ENCODE measurements around the gene NBR1.
"Not testable (repeated sequence)": the region's sequence is repeated elsewhere in the genome, so short reads cannot be mapped to it uniquely, and the experiment has no call there.

Gene NBR1

DNA sequence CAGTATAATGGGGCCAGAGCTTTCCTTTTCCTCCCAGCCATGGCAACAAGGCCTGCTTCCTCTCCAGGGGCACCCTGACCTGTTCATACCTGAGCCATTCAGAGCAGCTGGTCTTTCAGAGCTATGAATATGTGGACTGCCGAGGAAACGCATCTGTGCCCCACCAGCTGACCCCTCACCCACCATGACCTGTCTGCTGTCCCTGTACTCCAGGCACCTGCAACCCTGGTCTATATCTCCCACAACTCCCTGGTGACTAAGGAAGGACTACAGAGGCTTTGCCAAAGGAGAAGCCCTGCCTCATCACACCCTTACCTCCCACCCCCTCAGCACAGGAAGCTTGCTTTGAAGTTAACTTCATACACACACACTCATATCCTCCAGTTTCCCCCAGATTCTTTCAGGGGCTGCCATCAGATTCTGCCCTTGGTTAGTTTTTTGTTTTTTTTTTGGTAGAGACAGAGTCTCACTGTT, 46.6 kb downstream of the NBR1 start:
- Histone ChIP-seq H3K4me3 (ENCODE audit: low read depth, low read length) (no peak overlapping the region), H3K27me3 (ENCODE audit: control insufficient read depth, insufficient read depth, low read length) (no peaks in the 10 kb centered on the region), H3K9ac (ENCODE audit: low read depth, low read length) (no peak overlapping the region), H3K4me1 (ENCODE audit: control insufficient read depth, insufficient read depth, low read length) (peaks cover 3% of the 10 kb centered on the region), H3K9me3 (ENCODE audit: control insufficient read depth, insufficient read depth, low read length) (no peaks in the 10 kb centered on the region), H3K27ac (ENCODE audit: low read depth, low read length) (no peak overlapping the region), H3K36me3 (ENCODE audit: control insufficient read depth, insufficient read depth, low read length) (peaks cover 12% of the 10 kb centered on the region; the same call in 1 of the 2 replicates)

DNA sequence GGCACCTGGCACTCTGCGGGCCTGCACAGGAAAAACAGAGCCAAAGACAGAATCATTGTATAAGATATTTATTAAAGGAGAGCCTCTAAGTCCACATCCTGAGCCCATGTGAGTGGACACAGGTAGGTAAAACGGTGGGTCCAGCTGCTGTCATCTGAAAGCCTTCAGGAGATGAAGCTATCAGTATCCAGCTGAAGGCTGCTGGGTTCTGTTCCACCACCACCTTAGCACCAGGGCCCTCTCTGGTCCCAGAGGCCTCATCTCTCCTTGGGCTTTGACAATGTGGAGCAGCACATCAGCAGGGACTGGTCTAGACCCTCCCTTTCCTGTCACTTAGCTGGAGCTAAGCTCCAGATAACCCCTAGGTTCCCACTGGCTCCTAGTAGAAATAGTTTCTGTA, 48.0 kb downstream of the NBR1 start:
- Histone ChIP-seq H3K36me3 (ENCODE audit: control insufficient read depth, insufficient read depth, low read length) (peaks cover 12% of the 10 kb centered on the region; the same call in 1 of the 2 replicates), H3K4me3 (ENCODE audit: low read depth, low read length) (no peak overlapping the region), H3K27me3 (ENCODE audit: control insufficient read depth, insufficient read depth, low read length) (no peaks in the 10 kb centered on the region)

DNA sequence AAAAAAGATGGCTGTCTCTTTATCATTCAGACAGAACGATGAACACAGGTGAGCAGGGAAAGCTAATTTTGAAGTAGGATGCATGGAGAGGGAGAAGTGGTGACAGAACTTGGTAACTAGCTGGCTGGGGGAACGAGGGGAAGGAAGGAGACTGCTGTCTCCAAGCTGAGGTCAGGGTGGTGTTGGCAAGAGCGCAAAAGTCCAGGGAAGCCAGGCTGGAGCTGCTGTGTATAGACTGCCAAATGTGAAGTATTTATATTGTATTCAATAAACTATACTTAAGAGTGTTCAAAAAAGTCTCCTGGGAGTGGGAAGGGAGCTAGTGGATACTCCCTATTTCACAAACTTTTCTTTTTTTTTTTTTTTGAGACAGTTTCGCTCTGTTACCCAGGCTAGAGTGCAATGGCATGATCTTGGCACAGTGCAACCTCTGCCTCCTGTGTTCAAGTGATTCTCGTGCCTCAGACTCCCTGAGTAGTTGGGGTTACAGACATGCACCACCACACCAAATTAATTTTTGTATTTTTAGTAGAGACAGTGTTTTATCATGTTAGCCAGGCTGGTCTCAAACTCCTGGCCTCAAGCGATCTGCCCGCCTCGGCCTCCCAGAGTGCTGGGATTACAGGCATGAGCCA, 48.8 kb downstream of the NBR1 start:
- H3K4me1 ChIP-seq (ENCODE audit: control insufficient read depth, insufficient read depth, low read length): no peaks in the 10 kb centered on the region
- H3K9me3 ChIP-seq (ENCODE audit: control insufficient read depth, insufficient read depth, low read length): no peaks in the 10 kb centered on the region
- no peaks in the 10 kb centered on the region for H3K27me3 ChIP-seq (ENCODE audit: control insufficient read depth, insufficient read depth, low read length)
- H3K27ac ChIP-seq (ENCODE audit: low read depth, low read length): no peak overlapping the region
- peaks cover 15% of the 10 kb centered on the region; the same call in 1 of the 2 replicates for H3K36me3 ChIP-seq (ENCODE audit: control insufficient read depth, insufficient read depth, low read length)
- H3K9ac ChIP-seq (ENCODE audit: low read depth, low read length): no peak overlapping the region
- H3K4me3 ChIP-seq (ENCODE audit: low read depth, low read length): no peak overlapping the region

More for the DNA sequence above, 48.0 kb downstream of the NBR1 start:
- Histone ChIP-seq H3K4me1 (ENCODE audit: control insufficient read depth, insufficient read depth, low read length) (no peaks in the 10 kb centered on the region), H3K27ac (ENCODE audit: low read depth, low read length) (no peak overlapping the region), H3K9me3 (ENCODE audit: control insufficient read depth, insufficient read depth, low read length) (no peaks in the 10 kb centered on the region), H3K9ac (ENCODE audit: low read depth, low read length) (no peak overlapping the region)

DNA sequence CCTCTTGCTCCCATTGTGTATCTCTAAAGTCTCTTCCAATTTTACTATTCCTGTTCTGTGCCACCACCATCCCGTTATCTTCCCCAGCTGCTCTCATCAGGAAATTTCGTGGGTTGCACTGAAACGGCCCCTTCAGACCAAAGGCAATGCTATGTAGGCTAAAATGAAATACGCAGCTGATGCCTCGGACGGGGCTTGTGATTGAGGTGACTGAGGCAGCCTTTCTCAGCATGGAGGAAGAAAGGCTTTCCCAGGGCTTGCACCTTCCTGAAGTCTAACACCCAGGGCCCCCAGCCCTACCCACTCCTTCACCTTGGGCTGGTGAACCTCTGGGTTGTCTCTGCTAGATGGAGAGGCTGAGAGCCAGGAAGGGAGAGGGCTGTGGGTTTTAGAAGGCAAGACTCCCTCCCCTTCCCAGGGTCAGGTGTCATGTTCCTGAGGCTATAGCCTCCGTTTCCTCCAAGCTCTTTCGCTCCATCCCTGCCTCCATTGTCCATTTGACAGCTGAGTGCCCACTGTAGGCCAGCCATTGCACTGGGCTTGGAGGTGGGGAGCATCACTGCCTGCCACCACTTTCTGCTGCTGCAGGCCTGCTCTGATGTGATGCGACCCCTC, 49.6 kb downstream of the NBR1 start:
- H3K27me3 ChIP-seq (ENCODE audit: control insufficient read depth, insufficient read depth, low read length): no peaks in the 10 kb centered on the region
- H3K9ac ChIP-seq (ENCODE audit: low read depth, low read length): no peak overlapping the region
- H3K36me3 ChIP-seq (ENCODE audit: control insufficient read depth, insufficient read depth, low read length): peaks cover 12% of the 10 kb centered on the region; the same call in 1 of the 2 replicates
- no peaks in the 10 kb centered on the region for H3K4me1 ChIP-seq (ENCODE audit: control insufficient read depth, insufficient read depth, low read length)
- H3K9me3 ChIP-seq (ENCODE audit: control insufficient read depth, insufficient read depth, low read length): no peaks in the 10 kb centered on the region
- H3K4me3 ChIP-seq (ENCODE audit: low read depth, low read length): no peak overlapping the region
- no peak overlapping the region for H3K27ac ChIP-seq (ENCODE audit: low read depth, low read length)

DNA sequence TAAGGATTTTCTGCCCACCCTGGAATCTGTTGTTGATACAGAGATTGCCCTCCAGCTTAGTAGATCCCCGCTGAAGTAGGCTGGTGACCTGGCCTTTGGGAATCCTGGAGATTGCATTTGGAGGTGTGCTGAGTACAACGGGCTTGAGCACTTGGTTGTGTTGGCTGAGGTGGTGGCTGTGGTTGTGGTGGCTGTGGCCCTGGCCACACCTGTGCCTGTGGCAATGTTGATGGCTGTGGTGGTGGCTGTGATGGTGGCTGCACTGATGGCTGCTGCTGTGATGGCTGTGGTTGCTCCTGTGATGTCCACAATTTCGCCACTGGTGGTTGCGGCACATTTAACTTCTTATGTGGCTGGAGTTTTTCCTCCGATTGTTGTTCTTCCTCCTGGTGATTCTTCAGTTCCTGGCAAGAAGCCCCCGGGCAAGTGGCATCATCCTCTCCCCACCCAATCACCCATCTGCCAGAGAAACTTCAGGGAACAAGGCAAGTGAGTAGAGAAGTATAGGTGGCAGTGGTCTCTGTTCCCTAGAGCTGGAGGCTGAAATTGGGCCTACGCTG, 53.2 kb downstream of the NBR1 start:
- no peaks in the 10 kb centered on the region for H3K4me1 ChIP-seq (ENCODE audit: control insufficient read depth, insufficient read depth, low read length)

DNA sequence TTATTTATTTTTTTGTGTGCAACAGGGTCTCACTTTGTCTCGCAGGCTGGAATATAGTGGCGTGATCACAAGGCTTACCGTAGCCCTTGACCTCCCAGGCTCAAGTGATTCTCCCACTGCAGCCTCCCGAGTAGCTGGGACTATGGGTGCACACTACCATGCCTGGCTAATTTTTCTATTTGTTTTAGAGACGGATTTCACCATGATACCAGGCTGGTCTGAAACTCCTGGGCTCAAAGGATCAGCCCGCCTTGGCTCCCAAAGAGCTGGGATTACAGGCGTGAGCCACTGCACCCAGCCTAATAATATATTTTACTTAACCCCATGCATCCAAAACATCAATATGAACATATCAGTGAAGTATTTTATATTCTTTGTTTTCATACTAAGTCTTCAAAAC, 55.4 kb downstream of the NBR1 start:
- Histone ChIP-seq H3K9ac (ENCODE audit: low read depth, low read length) (no peak overlapping the region), H3K4me1 (ENCODE audit: control insufficient read depth, insufficient read depth, low read length) (no peaks in the 10 kb centered on the region), H3K27ac (ENCODE audit: low read depth, low read length) (no peak overlapping the region), H3K27me3 (ENCODE audit: control insufficient read depth, insufficient read depth, low read length) (no peaks in the 10 kb centered on the region), H3K4me3 (ENCODE audit: low read depth, low read length) (no peak overlapping the region), H3K36me3 (ENCODE audit: control insufficient read depth, insufficient read depth, low read length) (peaks cover 3% of the 10 kb centered on the region; the same call in 1 of the 2 replicates), H3K9me3 (ENCODE audit: control insufficient read depth, insufficient read depth, low read length) (no peaks in the 10 kb centered on the region)

More for the DNA sequence above, 53.2 kb downstream of the NBR1 start:
- H3K27me3 ChIP-seq (ENCODE audit: control insufficient read depth, insufficient read depth, low read length): no peaks in the 10 kb centered on the region
- H3K9ac ChIP-seq (ENCODE audit: low read depth, low read length): no peak overlapping the region; the same call in 1 of the 2 replicates
- H3K36me3 ChIP-seq (ENCODE audit: control insufficient read depth, insufficient read depth, low read length): peaks cover 3% of the 10 kb centered on the region; the same call in 1 of the 2 replicates
- H3K9me3 ChIP-seq (ENCODE audit: control insufficient read depth, insufficient read depth, low read length): no peaks in the 10 kb centered on the region
- H3K4me3 ChIP-seq (ENCODE audit: low read depth, low read length): no peak overlapping the region
- no peak overlapping the region for H3K27ac ChIP-seq (ENCODE audit: low read depth, low read length)

DNA sequence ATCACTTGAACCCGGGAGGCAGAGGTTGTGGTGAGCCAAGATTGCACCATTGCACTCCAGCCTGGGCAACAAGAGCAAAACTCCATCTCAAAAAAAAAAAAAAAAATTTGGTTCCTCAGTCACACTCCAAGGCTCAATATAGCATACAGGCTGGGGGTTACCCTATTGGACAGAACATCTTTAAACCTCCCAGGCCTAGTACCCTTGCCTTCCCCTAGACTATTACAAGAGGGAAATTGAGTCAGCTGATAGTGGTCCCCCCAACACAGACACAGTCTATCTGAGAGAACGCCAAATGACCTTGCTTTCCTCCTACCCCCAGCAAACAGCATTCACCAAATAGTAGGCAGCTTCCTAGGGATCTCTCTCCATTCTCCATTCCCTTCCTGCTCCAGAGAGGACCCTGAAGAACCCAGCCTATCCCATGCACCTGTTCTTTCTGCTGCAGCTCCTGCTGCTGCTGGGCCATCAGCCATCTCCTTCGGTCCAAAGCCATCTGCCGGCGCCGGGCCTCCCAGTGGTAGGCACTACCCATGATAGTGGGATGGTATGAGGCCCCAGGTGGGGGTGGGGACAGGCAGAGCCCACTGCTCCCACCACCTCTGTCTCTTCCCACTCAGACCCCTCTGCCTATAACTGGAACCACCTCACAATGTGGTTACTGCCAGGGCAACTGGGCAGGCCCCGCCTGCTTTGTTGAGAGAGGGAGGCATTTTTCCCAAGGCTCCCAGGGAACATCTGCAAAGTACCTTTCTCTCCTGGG, 57.2 kb downstream of the NBR1 start, which contains the start of gene CCDC200:
TSS of gene CCDC200 (minus strand) at position 604 of the 763 bp plus-strand sequence. CDS start at position 535, 69 bp downstream.
- not testable (repeated sequence) for H3K27ac ChIP-seq (ENCODE audit: low read depth, low read length); H3K4me1 ChIP-seq (ENCODE audit: control insufficient read depth, insufficient read depth, low read length); H3K27me3 ChIP-seq (ENCODE audit: control insufficient read depth, insufficient read depth, low read length); H3K9ac ChIP-seq (ENCODE audit: low read depth, low read length); H3K4me3 ChIP-seq (ENCODE audit: low read depth, low read length); H3K36me3 ChIP-seq (ENCODE audit: control insufficient read depth, insufficient read depth, low read length); H3K9me3 ChIP-seq (ENCODE audit: control insufficient read depth, insufficient read depth, low read length)

DNA sequence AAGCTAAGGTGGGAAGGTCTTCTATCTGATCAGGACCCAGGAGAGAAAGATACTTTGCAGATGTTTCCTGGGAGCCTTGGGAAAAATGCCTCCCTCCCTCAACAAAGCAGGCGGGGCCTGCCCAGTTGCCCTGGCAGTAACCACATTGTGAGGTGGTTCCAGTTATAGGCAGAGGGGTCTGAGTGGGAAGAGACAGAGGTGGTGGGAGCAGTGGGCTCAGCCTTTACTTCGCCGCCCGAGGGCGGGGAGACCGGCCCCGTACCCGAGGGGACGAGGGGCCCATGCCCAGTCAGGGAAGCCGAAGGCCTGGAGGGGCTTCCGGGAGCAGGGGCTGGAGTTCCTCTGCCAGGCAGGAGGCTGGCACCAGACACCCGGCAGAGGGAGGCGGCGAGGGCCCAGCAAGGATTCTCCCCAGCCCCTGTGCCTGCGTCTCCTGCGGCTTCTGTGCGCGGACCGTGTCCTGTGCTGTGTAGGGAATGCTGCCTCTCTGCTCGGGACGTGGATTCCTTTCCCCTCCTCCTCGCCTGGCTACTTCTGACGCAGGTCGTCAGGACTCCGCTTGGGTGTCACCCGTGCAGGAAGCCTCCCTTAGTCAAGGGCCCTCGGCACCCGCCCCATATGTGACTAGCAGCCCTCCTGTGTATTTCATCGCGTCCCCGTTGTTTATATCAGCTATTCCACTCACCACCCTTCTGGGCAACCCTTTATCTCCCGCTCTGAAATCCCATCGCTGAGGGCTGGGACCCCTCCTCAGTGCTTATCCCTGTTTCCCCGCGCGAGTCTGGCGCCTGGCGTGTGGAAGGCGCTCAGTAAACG, 60.4 kb downstream of the NBR1 start:
- H3K9me3 ChIP-seq (ENCODE audit: control insufficient read depth, insufficient read depth, low read length); H3K4me3 ChIP-seq (ENCODE audit: low read depth, low read length); H3K27ac ChIP-seq (ENCODE audit: low read depth, low read length); H3K36me3 ChIP-seq (ENCODE audit: control insufficient read depth, insufficient read depth, low read length); H3K4me1 ChIP-seq (ENCODE audit: control insufficient read depth, insufficient read depth, low read length); H3K9ac ChIP-seq (ENCODE audit: low read depth, low read length); H3K27me3 ChIP-seq (ENCODE audit: control insufficient read depth, insufficient read depth, low read length): not testable (repeated sequence)

DNA sequence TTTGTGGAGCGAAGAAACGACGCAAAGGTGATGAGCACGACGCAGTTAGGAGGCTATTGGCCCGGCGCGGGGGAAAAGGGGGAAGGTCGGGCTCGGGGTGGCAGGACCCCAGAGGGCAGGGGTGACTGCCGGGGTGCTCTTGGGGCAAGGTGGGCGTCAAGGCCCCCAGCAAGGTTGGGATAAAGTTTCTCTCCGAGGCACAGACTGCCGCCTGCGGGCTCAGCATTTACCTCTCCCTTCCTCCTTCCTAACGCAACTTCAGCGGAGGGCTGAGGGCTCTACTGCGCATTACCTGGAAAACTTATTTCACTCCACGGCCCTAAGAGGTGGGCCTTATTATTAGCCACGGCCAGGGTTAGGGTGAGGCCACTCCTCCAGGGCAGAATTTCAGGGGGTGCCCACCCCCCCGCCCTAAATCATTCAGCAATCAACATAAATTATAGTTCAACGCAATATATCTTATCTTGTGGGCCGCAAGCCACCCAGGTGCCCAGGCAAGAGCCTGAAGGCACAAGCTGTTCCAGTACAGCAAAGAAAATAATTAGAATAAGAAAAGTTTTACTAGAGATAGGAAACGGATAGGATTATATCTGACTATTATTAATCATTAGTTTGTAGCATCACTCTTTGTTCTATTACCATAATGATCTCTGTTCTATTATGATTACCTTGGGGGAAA, 61.1 kb downstream of the NBR1 start:
- H3K4me1 ChIP-seq (ENCODE audit: control insufficient read depth, insufficient read depth, low read length); H3K27ac ChIP-seq (ENCODE audit: low read depth, low read length); H3K4me3 ChIP-seq (ENCODE audit: low read depth, low read length); H3K9me3 ChIP-seq (ENCODE audit: control insufficient read depth, insufficient read depth, low read length); H3K9ac ChIP-seq (ENCODE audit: low read depth, low read length); H3K36me3 ChIP-seq (ENCODE audit: control insufficient read depth, insufficient read depth, low read length); H3K27me3 ChIP-seq (ENCODE audit: control insufficient read depth, insufficient read depth, low read length): not testable (repeated sequence)

DNA sequence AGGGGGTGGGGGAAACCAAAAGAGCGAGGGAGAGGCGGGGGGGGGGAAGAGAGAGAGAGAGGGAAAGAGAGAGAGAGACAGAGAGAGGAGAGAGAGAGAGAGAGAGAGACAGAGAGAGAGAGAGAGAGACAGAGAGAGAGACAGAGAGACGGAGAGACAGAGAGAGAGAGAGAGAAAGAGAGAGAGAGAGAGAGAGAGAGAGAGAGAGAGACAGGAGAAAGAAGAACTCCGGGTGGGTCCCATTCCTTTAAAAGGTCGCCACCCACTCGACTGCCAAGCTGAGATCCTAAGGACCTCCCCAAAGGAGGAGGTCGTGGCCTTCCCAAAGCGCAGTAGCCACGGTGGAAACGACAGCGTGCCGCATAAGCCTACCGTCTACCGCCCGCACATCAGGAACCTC, 62.2 kb downstream of the NBR1 start:
- H3K36me3 ChIP-seq (ENCODE audit: control insufficient read depth, insufficient read depth, low read length); H3K4me1 ChIP-seq (ENCODE audit: control insufficient read depth, insufficient read depth, low read length): not testable (repeated sequence)

More for the DNA sequence above, 62.2 kb downstream of the NBR1 start:
- H3K27ac ChIP-seq (ENCODE audit: low read depth, low read length); H3K9me3 ChIP-seq (ENCODE audit: control insufficient read depth, insufficient read depth, low read length); H3K9ac ChIP-seq (ENCODE audit: low read depth, low read length); H3K4me3 ChIP-seq (ENCODE audit: low read depth, low read length); H3K27me3 ChIP-seq (ENCODE audit: control insufficient read depth, insufficient read depth, low read length): not testable (repeated sequence)
